Colon (tissue), 2 donors: ENCODE results near the gene CARD11.

Source experiments
- FAIRE-seq: peaks from 2 replicates; lab custom pipeline; 2012; peaks lifted over from hg19 to GRCh38; lab: Jason Lieb, UNC
- donor health status: control.
- donor health status: control.

Gene CARD11

DNA sequence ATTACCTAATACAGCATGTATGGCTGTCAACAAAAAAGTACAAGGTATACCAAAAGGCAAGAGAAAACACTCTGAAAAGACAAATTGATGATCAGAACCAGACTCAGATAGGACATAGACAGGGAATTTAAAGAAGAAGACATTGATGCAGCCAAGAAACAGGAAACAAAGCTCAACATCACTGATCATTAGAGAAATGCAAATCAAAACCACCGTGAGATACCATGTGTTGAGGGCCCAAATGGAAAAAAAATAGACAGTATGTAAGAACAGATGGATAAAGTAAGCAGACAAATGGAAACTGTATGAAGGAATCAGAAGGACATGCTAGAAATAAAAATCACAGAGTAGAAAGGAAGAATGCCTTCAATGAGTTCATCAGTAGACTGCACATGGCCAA lies 23.3 kb downstream of the CARD11 start:
- no peak for FAIRE-seq

DNA sequence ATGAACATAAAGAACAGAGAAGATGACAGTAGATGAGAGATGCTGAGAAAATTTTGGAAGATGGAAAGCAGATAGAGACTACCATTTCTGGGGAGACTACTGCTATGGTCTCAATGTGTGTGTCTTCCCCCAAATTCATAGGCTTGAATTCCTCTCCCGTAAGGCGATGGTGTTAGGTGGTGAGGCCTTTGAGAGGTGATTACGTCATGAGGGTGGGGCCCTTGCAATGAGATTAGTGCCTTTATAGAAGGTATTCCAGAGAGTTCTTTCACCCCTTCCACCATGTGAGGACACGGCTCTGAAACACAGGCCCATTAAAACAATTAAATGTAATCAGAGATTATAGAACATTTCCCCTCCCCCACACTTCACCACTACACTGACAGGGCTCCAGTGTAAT lies 23.9 kb downstream of the CARD11 start:
- FAIRE-seq: no peak

DNA sequence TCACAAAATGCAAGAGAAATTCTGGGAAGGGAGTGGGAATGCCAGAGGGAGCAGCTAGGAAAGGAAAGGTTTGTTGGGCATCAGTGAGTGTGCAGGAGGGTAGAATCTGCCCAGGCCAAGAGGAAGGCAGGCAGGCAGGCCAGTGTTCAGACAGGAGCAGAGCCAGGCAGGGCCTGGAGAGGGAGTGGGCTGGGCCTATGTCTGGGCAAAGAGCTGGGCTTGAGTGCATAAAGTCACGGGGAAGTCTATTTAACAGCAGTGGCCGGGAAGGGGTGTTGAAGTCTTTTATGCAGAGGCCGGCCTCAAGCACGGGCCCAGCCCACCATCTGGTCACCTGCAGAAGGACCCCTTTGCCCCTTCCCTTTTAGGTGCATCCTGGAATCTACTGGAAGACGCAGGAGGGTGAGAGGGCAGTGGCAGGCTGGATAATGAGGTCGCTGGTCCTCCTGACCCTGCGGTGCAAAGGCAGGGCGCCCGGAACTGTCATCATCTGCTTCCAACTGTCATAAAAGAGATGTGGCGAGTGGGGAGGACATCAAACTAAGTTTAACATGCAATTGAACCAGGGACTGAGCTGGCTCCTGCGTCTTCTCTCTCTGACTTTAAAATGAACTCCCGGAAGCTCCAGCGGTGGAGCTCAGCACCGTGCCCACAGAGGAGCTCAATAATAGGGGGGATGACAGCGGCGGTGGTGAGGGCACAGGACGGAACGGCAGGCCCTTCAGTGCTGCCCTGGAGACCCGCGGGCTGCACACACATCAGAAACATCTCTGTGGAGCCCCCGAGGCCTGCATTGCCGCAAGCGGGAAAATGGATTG lies 29.5 kb downstream of the CARD11 start:
- no peak for FAIRE-seq

DNA sequence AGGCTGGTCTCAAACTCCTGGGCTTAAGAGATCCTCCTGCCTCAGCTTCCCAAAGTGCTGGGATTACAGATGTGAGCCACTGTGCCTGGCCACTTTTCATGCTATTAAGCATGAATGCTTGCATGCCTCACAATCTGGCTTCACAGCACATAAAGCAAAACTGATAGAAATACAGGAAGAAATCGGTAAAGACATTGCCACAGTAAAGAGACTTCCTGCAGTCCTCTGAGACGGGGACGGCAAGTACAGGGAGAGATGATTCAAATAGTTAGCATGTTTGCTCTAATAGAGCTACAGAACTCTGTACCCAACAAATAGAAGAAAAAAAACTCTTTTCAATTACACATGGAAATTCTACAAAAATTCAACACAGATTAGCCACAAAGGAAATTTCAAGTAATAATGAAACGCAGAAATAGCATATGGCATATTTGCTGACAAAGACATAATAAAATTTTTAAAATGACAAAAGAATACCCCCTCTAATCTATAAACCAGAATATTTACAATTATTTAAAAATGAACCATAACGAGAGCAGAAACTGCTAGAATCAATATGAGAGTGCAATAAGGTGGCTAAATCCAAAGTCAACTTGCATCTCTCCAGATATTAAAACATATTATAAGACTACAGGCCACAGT lies 32.3 kb downstream of the CARD11 start:
- FAIRE-seq: no peak

DNA sequence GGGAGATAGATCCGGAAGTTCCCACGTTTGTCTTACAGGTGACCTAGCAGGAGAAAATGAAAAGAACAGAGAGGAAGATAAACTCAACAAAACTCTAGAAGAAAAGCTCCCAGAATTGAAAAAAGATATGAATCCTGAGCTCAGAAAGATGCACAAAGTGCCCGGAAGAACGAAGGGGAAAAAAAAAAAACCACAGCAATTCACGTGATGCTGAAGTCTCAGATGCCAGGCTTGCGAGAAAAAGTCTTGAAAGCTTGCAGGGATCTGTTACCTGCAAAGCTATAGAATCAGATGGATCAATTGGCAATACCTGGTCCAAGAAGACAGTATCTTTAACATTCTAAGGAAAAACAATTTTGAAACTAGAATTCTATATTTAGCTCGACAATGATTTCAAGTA lies 33.5 kb downstream of the CARD11 start:
- FAIRE-seq: no peak

DNA sequence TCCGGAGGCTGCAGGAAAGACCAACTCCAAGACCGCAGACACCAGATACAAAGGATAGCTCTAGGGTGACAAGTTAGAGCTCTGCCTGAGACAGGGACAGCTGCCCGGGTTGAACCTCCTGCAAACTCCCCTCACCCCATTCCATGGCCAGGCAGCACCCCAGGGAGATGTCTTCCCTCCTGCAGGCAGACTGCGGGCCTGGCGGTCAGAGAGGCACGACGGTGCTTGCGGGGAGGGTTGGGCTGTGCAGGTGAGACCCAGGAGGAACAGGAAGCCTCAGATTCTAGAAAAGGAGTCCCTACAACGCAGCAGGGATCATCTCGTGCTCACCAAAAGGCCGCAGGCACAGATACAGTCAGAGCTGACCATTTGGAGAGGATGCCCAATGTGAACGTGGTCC lies 34.6 kb downstream of the CARD11 start:
- FAIRE-seq: no peak

DNA sequence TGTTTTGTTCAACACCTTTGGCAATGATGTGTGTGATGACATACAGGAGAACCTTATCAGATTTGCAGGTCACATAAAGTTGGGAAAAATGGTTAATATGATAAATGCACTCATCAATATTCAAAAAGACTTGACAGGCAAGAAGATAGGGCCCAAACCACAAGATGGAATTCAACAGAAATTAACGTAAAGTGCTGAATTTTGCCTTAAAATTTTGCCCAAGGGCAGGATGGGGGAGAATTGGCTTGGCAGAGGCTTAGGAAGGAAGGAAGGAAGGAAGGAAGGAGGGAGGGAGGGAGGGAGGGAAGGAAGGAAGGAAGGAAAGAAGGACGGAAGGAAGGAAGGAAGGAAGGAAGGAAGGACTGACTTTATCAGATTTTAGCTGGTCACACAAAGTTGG lies 35.3 kb downstream of the CARD11 start:
- FAIRE-seq: no peak

DNA sequence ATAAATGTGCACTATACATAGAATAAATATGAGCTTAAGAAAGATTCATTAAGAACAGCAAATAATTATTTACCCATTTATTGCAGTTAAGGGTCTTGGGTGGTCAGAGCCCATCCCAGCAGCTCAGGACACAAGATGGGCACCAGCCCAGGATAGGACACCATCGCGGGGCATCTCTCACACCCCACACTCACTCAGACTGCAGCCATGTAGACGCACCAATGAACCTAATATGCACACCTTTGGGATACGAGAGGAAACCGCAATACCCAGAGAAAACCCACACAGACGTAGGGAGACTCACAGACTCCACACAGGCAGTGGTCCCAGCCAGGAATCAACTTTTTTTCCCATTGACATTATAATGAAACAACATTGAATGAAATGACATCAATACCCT lies 36.0 kb downstream of the CARD11 start:
- FAIRE-seq: no peak

- no peak for FAIRE-seq
Measured at GRCh38 chr7:3005257-3005656, 38.4 kb downstream of the CARD11 start.

GRCh38 chr7:3003936-3004335 lies 39.7 kb downstream of the CARD11 start:
- no peak for FAIRE-seq

GRCh38 chr7:3002631-3003030 lies 41.0 kb downstream of the CARD11 start:
- FAIRE-seq: no peak

GRCh38 chr7:3000566-3000965 lies 43.1 kb downstream of the CARD11 start:
- FAIRE-seq: no peak

DNA sequence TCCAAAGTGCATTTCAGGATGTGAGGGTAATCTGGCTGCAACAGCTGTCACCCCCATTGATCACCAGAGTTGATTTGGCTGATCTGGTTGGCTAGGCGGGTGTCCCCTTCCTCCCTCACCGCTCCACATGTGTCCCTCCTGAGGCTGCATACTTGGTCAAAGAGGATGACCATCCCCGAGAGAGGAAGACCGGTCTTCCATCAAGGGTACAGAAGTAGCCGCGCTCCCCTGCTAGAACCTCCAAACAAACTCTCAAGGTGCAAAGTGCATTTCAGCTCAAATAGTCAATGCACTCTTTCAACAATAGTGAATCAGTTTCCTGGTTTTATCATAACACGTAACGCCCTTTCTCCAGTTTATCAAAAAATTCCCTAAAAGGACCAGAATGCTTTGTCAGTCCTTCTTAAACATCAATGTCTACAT lies 44.6 kb downstream of the CARD11 start:
- FAIRE-seq: no peak

DNA sequence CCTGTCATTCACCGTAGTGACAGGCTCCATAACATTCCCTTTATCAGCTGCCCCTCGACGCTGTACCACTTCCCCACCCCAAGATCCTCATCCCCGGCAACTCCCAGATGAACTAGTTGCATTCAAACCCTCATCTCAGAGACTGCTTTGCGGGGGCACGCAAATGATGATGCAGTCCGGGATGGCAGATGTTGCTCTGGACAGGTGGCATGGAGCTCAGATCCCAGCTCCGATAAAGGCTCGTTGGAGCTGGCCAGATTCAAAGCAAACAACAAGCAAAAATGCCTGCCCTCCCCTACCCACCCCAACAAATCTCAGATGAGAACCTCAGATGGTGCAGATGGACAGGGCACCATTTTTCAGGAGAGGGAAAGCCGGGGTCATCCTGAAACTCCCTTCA lies 46.7 kb downstream of the CARD11 start:
- FAIRE-seq: no peak

- FAIRE-seq: no peak
Measured at GRCh38 chr7:2996141-2996540, 47.5 kb downstream of the CARD11 start.

GRCh38 chr7:2993868-2994267 lies 49.8 kb downstream of the CARD11 start:
- no peak for FAIRE-seq

- FAIRE-seq: no peak
Measured at GRCh38 chr7:2993396-2993795, 50.3 kb downstream of the CARD11 start.

GRCh38 chr7:2990949-2991470 lies 52.7 kb downstream of the CARD11 start:
- FAIRE-seq: no peak

DNA sequence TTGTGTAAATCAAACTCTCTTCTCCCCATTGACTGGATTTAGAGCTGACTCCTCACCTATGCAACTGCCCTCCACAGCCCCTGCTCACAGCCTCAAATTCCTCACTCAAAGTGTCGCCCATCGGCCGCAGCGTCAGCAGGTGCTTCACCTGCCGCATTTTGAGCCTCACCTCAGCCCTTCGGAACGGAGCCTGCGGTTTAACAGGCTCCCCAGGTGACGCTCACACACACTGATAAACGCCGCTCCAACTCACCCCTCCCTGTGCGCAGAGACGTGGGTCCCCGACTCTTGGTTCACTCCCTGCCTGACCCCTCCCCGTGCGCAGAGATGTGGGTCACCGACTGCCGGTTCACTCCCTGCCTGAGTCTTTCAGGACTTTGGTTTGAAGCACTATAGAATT lies 57.1 kb downstream of the CARD11 start:
- no peak for FAIRE-seq

GRCh38 chr7:2985866-2986265 lies 57.8 kb downstream of the CARD11 start:
- no peak for FAIRE-seq

DNA sequence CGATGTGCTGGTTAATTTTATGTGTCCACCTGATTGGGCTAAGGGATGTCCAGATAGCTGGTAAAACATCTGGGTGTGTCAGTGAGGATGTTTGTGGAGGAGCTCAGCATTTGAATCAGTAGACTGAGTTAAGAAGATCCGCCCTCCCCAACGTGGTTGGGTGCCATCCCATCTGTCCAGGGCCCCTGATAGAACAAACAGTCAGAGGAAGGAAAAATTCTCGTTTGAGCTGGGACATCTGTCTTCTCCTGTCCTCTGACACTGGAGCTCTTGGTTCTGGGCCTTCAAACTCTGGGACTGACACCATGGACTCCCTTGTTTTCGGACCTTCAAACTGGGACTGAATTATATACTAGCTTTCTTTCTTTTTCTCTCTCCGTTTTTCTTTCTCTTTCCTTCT lies 59.6 kb downstream of the CARD11 start:
- FAIRE-seq: no peak

- no peak for FAIRE-seq
Measured at GRCh38 chr7:2983586-2983985, 60.1 kb downstream of the CARD11 start.

- FAIRE-seq: no peak
Measured at GRCh38 chr7:2982831-2983230, 60.8 kb downstream of the CARD11 start.

DNA sequence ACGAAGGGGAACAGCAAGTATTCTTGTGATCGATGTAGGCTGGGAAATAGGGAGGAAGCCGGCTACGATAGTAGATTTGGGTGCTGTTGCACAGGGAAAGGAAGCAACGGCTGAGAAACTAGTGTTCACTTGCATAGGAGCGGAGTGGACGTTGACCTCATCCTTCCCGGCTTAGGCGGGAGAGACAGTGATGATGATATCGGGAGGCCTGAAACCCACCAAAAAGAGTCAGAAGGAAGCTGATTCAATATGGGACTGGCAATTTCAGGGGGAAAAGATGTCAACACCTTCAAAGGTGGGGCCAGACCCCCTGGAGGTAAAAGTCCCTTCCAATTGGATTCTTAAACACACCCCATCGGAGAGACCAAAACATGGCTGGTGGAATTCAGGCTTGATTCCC lies 61.3 kb downstream of the CARD11 start:
- no peak for FAIRE-seq
